ENCODE results near the gene EPN3.

The EPN3 gene

DNA sequence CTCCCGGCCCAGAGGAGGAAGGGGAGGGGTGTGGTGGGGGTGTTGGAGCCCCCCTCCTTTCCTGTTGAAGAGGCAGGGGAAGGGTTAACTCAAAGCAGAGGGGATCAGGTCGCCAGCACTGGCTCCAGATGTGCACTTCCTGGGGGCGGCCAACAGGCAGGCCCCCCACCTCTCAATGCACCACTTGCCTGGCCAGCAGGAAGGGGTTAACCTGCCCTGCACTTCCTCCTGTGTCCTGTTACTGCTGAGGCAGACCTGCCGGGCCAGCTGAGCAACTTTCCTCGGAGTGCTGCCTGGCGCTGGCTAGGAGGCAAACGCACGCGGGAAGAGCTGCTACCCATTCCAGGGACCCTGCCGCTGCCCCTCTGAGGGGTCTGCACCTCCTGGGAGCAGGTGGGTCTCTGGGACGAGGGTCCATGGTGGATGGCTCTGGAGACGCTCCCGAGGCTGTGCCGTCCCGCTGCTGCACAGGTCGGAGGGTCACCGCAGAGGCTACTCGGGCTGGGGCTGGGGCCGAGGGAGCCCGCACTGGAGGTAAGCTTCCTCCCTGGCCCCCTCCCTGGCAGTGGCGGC, at the start of gene EPN3:
EPN3 (plus strand) TSS at position 284 of the 573 bp plus-strand sequence. CDS start 3,822 bp downstream, outside the sequence.
- no peak for TF ChIP-seq GATA3 (IDR thresholded peaks at IDR 0.05; ENCODE audit: low read depth, low read length)

DNA sequence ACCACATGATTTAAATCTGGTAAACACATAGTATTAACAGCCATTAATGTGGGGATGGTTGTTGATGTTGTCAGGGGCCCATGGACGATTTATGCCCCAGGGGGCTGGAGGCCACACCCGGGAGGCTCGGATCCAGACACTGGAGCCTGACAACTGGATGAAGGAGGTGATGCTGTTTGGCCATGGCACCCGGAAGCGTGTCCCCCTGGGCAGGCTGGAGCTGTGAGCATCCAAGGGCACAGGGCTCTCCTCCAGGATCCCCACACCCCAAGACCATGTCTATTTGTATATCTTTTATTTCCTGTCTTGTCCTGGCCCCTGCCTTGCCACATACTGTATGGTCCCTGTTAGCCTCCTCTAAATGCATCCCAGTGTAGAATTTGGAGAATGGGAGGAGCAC, 49.3 kb upstream of the EPN3 start:
- TF ChIP-seq GATA2 (IDR thresholded peaks at IDR 0.05; ENCODE audit: low read depth, low read length) (no peak), GATA3 (IDR thresholded peaks at IDR 0.05; ENCODE audit: low read depth, low read length) (no peak)

DNA sequence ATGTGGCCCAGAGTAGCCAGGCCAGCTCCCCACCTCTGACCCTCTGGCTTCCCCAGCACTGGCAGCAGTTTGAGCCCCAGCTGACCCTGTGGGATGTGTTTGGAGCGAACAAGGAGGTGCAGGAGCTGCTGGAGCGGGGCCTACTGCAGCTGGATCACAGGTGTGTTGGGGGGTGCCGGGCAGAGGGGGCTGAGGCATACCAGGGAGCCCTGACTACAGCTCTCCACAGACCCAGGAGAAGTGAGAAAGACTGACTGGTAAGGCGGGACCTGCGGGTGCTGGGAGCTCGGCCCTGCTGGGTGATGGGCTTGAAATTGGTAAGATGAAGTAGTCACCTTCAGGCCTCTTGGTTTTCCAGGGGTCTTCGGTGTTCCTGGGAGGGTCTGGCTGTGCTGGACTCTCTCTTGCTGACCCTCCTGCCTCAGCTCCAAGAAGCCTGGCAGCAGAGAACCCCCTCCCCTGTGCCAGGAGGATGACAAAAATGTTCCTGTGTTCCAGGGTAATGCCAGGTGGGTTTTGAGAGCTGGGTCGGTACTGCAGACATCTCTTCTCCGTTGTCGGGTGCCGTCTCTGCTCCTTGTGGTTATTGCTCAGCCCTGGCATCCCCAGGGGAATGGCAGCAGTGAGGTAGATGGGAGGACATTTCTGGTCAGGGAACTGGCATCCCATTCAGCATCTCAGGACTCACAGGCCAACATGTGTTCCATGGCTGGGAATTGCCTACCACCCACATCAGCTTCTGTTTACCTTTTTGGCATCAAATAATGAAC, 48.0 kb upstream of the EPN3 start:
- TF ChIP-seq GATA2 (IDR thresholded peaks at IDR 0.05; ENCODE audit: low read depth, low read length) (no peak), GATA3 (IDR thresholded peaks at IDR 0.05; ENCODE audit: low read depth, low read length) (no peak)

DNA sequence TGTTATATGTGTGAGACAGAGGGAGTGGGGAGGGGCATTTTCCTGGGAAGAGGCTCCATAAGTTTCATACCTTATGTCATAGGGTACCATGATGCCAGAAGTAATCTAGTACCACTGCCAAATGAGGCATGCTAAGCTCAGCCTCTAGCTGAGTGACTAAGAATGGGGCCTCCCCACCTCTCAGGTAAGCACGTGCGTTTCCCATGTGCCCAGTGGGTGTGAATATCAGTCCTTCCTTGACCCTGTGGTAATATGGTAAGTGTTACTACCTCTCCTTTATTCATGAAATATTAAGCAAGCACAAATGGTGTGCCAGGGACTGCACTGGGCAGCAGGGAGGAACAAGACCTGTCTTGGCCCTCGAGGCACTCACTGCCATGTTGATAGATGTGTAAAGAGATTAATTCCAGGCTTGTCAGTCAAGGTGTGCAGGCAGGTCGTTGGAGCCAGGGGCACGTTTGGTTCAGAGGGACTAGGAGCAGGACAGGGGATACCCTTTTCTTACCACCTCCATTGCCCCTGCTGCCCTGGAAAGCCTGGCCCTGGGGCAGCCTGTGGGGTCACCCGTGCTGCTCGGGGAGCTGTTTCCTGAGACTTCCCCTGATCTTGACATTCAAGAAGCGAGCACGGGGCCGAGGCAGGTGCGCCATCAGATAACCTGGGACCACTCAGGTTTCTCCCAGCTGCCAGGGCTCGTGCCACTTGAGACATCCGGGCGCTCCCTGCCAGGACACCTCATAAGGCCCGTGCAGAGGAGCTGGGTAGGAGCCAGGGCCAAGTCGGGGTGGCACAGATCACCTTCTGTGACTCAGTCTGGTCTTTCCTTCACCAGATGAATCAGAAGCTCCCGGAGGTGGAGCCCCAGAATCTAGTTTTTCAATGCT, 45.1 kb upstream of the EPN3 start:
- TF ChIP-seq GATA3 (IDR thresholded peaks at IDR 0.05; ENCODE audit: low read depth, low read length) (no peak), GATA2 (IDR thresholded peaks at IDR 0.05; ENCODE audit: low read depth, low read length) (no peak)

DNA sequence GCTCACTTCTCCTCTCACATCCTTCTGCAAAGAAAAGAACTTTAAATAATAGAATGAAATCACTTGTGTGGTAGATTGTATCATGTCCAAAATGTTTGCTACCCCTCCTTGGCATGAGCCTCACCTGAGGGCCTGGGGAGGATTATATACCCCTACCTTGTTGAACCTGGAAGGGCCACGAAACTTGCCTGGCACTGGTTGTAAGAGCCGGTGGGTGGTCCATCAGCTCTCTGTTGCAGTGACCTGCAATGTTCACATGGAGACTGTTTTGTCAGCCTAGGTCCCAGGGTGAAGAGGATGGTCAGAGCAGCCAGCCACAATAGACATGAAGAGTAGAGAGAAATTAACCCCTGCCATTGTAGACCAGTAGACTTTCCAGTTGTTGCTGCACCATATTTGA, 43.7 kb upstream of the EPN3 start:
- TF ChIP-seq GATA2 (IDR thresholded peaks at IDR 0.05; ENCODE audit: low read depth, low read length), result no peak
- no peak for TF ChIP-seq GATA3 (IDR thresholded peaks at IDR 0.05; ENCODE audit: low read depth, low read length)

DNA sequence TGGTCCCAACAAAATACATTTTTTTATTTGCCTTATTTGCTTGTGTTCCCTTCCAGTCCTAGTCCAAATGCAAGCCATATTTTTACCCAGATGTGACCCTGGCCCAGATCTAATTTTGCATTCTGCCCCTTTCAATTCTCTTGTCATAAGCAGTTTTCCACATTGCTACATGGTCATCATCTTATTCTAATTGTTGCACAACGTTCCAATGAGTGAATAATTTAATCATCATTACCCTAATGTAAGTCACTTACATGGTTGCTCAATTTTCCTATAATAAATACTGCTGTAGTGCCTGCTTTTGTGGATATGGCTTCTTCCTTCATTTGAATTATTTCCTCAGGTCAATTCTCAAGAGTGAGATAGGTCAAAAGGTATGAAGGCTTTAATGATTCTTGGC, 41.0 kb upstream of the EPN3 start:
- TF ChIP-seq GATA3 (IDR thresholded peaks at IDR 0.05; ENCODE audit: low read depth, low read length) (no peak), GATA2 (IDR thresholded peaks at IDR 0.05; ENCODE audit: low read depth, low read length) (no peak)

DNA sequence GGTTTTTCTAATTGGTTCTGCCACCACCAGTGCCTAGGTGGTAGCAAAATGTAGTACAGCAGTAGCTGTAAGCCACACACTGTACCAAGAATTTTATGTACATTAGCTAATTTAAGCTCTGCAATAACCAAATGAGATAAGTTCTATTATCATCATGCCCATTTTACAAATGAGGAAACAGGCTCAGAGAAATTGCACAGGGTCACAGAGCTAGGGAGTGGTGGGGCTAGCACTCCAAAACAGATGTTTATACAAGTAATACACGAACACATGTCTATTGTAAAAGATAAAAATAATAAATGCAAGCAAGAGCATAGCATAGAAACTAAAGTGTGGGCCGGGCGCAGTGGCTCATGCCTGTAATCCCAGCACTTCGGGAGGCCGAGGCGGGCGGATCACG, 40.3 kb upstream of the EPN3 start:
- no peak for TF ChIP-seq GATA3 (IDR thresholded peaks at IDR 0.05; ENCODE audit: low read depth, low read length)
- TF ChIP-seq GATA2 (IDR thresholded peaks at IDR 0.05; ENCODE audit: low read depth, low read length), result no peak

DNA sequence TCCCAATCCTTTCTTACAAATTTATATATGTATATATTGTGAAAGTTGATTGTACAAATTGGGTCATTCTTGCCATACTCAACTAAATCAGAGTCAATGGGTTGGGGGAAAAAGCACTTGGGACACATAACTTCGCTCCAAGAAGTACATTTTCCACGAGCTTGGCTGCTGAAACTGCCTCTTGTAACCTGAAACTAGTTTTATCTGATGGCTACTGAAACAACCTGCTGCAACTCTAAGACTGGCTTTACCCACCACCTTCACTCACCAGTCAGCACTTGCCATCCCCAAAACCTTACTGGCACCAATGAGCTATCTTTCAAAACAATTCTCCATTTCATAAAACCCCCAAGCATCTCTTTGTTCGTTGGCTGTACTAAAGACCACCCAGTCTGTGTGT, 38.8 kb upstream of the EPN3 start:
- TF ChIP-seq GATA3 (IDR thresholded peaks at IDR 0.05; ENCODE audit: low read depth, low read length) (no peak), GATA2 (IDR thresholded peaks at IDR 0.05; ENCODE audit: low read depth, low read length) (no peak)

DNA sequence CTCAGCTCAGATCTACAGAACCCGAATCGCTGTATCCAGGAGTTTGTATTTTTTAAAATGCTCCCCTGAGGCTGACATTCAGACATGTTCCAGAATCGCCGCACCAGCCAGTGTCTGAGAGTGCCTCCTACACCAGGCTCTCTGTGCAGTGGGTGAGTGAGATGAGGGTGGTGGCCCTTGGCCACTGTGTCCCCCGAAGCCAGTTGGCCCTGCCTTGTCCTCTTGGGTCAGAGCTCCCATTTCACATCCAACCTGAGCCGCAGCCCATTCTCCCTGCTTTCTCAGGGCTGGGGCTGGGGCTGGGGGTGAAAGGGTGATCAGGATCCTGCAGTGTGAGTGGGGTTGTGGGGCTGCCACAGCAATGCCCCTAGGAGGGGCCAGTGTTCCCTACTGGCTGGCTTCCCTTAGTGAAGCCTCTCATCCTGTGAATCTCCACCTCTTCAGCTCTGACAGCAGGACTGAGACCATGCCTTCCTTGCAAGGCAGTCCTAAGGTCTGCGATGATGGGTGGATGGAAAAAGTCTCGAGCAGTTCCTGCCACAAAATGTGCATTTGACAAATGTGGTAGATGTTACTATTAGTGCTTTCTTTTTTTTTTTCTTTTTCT, 37.2 kb upstream of the EPN3 start:
- TF ChIP-seq GATA2 (IDR thresholded peaks at IDR 0.05; ENCODE audit: low read depth, low read length) (no peak), GATA3 (IDR thresholded peaks at IDR 0.05; ENCODE audit: low read depth, low read length) (no peak)

DNA sequence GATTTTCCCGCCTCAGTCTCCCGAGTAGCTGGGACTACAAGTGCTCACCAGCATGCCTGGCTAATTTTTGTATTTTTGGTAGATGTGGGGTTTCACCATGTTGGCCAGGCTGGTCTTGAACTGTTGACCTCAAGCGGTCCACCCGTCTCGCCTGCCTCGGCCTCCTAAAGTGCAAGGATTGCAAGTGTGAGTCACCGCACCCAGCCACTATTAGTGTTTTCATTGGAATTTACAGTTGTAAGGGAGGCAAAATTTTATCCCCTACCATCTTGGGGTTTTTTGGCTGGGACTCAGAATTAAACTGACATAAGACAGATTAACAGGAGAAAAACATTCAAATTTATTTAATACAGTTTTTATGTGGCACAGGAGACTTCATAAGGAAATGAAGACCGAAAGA, 36.6 kb upstream of the EPN3 start:
- TF ChIP-seq GATA3 (IDR thresholded peaks at IDR 0.05; ENCODE audit: low read depth, low read length) (no peak), GATA2 (IDR thresholded peaks at IDR 0.05; ENCODE audit: low read depth, low read length) (no peak)

DNA sequence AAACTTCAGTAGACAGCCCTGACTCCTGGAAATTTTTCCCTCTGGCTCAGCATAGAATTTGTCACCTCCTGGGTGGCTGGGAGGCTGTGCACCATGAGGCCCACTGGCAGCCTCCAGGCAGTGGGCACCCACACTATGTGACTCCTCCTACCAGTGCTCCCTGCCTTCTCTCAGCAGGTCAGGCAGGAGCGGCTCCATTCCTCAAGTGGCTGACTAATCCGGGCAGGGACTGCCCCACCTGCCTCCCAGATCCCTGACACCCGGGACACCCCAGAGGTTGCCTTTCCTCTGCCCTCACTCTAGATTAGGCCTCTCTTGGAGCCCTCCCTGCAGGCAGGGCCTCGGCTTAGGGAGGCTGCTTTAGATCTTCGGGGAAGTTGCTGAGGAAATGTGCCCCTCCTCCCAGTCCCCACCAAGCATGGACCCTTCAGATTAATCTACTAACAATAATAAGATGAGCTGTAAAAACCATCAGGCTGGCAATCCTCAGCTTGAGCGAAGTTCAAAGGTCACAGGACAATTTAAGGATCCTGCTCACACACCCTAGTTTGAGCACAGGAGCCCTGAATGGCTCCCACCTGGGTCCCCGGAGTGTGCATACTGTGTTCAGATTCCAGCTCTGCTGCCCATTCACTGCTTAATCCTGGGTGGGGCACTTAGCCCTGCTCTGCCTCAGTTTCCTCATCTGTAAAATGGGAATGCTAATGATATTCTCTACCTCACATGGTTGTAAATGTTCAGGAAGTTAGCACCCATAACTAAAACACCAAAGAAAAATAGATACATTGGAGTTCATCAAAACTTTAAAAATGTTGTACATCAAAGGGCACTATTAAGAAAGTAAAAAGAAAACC, 34.3 kb upstream of the EPN3 start:
- TF ChIP-seq GATA2 (IDR thresholded peaks at IDR 0.05; ENCODE audit: low read depth, low read length), result no peak
- no peak for TF ChIP-seq GATA3 (IDR thresholded peaks at IDR 0.05; ENCODE audit: low read depth, low read length)

DNA sequence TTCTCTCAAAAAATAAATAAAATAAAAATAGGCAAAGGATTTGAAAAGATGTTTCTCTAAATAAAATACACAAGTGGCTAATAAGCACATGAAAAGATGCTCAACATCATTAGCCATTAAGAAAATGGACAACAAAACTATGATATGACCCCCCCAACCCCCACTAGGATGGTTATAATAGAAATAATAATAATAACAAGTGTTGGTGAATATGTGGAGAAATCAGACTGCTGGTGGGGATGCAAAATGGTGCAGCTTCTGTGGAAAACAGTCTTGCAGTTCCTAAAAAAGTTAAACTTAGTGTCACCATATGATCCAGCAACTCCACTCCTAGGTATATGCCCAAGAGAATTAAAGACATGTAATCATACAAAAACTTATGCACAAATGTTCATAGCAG, 33.3 kb upstream of the EPN3 start:
- TF ChIP-seq GATA2 (IDR thresholded peaks at IDR 0.05; ENCODE audit: low read depth, low read length), result no peak
- no peak for TF ChIP-seq GATA3 (IDR thresholded peaks at IDR 0.05; ENCODE audit: low read depth, low read length)

DNA sequence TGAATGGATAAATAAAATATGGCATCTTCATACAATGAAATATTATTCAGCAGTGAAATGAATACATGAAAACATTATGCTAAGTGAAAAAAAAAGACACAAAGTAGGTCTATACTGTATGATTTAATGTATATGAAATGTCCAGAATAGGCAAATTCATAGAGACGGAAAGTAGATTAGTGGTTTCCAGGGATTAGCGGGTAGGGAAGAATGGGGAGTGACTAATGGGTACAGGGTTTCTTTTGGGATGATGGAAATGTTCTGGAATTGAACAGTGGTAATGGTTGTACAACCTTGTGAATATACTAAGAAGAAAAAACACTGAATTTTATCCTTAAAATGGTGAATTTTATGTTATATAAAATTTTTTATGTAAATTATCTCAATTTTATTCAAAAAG, 32.8 kb upstream of the EPN3 start:
- no peak for TF ChIP-seq GATA2 (IDR thresholded peaks at IDR 0.05; ENCODE audit: low read depth, low read length)
- no peak for TF ChIP-seq GATA3 (IDR thresholded peaks at IDR 0.05; ENCODE audit: low read depth, low read length)

Data from SH-SY5Y (cell line).